ENCODE data around the gene TBC1D13. TPM values are rescaled to one million over a fixed set of nuclear protein-coding genes. Genes with fewer than 3 reads are reported as not detected.

Gene TBC1D13
- polyA plus RNA-seq, 1 donor from 2014 or later = 30.0 TPM

- Histone ChIP-seq H3F3A (ENCODE audit: insufficient read depth, low read length, poor library complexity, severe bottlenecking) (no peaks in the 10 kb centered on the region), H3K9me3 (ENCODE audit: low read length) (no peaks in the 10 kb centered on the region), H3K9me2 (ENCODE audit: insufficient read depth, low read length) (no peaks in the 10 kb centered on the region), H3K27me3 (ENCODE audit: insufficient read depth, low read depth, low read length) (no peaks in the 10 kb centered on the region), H3K36me3 (ENCODE audit: insufficient read depth, low read length) (no peaks in the 10 kb centered on the region), H2AFZ (ENCODE audit: low read depth, low read length) (no peak overlapping the region), H3K27ac (ENCODE audit: low read length) (no peak overlapping the region), H3K4me3 (ENCODE audit: low read length) (no peak overlapping the region), H4K20me1 (ENCODE audit: insufficient read depth) (no peaks in the 10 kb centered on the region), H3K9ac (ENCODE audit: low read length) (no peak overlapping the region), H3K79me2 (replicated peaks; ENCODE audit: insufficient read depth, low read length) (no peaks in the 10 kb centered on the region), H3K4me2 (ENCODE audit: low read length) (no peak overlapping the region)
- TF ChIP-seq SMC3 (conservative IDR thresholded peaks at IDR 0.05; ENCODE audit: poor library complexity) (no peak), MXI1 (conservative IDR thresholded peaks at IDR 0.05; ENCODE audit: poor library complexity, severe bottlenecking) (no peak), EZH2 (IDR thresholded peaks at IDR 0.05; ENCODE audit: borderline replicate concordance, insufficient read depth, low read length, poor library complexity, severe bottlenecking) (no peak), RAD21 (conservative IDR thresholded peaks at IDR 0.05) (no peak), EP300 (conservative IDR thresholded peaks at IDR 0.05; ENCODE audit: poor library complexity, severe bottlenecking) (no peak), TAF1 (IDR thresholded peaks at IDR 0.05; ENCODE audit: low read depth) (no peak), POLR2AphosphoS5 (IDR thresholded peaks at IDR 0.05) (no peak), REST (IDR thresholded peaks at IDR 0.05; ENCODE audit: borderline replicate concordance) (no peak)
- TF ChIP-seq, protein P1, sequence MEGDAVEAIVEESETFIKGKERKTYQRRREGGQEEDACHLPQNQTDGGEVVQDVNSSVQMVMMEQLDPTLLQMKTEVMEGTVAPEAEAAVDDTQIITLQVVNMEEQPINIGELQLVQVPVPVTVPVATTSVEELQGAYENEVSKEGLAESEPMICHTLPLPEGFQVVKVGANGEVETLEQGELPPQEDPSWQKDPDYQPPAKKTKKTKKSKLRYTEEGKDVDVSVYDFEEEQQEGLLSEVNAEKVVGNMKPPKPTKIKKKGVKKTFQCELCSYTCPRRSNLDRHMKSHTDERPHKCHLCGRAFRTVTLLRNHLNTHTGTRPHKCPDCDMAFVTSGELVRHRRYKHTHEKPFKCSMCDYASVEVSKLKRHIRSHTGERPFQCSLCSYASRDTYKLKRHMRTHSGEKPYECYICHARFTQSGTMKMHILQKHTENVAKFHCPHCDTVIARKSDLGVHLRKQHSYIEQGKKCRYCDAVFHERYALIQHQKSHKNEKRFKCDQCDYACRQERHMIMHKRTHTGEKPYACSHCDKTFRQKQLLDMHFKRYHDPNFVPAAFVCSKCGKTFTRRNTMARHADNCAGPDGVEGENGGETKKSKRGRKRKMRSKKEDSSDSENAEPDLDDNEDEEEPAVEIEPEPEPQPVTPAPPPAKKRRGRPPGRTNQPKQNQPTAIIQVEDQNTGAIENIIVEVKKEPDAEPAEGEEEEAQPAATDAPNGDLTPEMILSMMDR (IDR thresholded peaks at IDR 0.05; ENCODE audit: poor library complexity, severe bottlenecking) = no peak
These were observed 43.6 kb upstream of the TBC1D13 start for GRCh38 chr9:128743421-128743820.

GRCh38 chr9:128747241-128747640, 39.8 kb upstream of the TBC1D13 start:
- Histone ChIP-seq H3K79me2 (replicated peaks; ENCODE audit: insufficient read depth, low read length) (no peaks in the 10 kb centered on the region), H3K9me2 (ENCODE audit: insufficient read depth, low read length) (no peaks in the 10 kb centered on the region), H3K4me3 (ENCODE audit: low read length) (no peak overlapping the region), H3K4me2 (ENCODE audit: low read length) (no peak overlapping the region), H3K9me3 (ENCODE audit: low read length) (no peaks in the 10 kb centered on the region), H3F3A (ENCODE audit: insufficient read depth, low read length, poor library complexity, severe bottlenecking) (no peaks in the 10 kb centered on the region), H3K27me3 (ENCODE audit: insufficient read depth, low read depth, low read length) (no peaks in the 10 kb centered on the region), H3K9ac (ENCODE audit: low read length) (no peak overlapping the region), H3K27ac (ENCODE audit: low read length) (no peak overlapping the region), H4K20me1 (ENCODE audit: insufficient read depth) (no peaks in the 10 kb centered on the region), H3K36me3 (ENCODE audit: insufficient read depth, low read length) (no peaks in the 10 kb centered on the region), H2AFZ (ENCODE audit: low read depth, low read length) (no peak overlapping the region)
- TF ChIP-seq SMC3 (conservative IDR thresholded peaks at IDR 0.05; ENCODE audit: poor library complexity) (no peak), REST (IDR thresholded peaks at IDR 0.05; ENCODE audit: borderline replicate concordance) (no peak), EP300 (conservative IDR thresholded peaks at IDR 0.05; ENCODE audit: poor library complexity, severe bottlenecking) (no peak), TAF1 (IDR thresholded peaks at IDR 0.05; ENCODE audit: low read depth) (no peak), POLR2AphosphoS5 (IDR thresholded peaks at IDR 0.05) (no peak), RAD21 (conservative IDR thresholded peaks at IDR 0.05) (no peak), MXI1 (conservative IDR thresholded peaks at IDR 0.05; ENCODE audit: poor library complexity, severe bottlenecking) (no peak), EZH2 (IDR thresholded peaks at IDR 0.05; ENCODE audit: borderline replicate concordance, insufficient read depth, low read length, poor library complexity, severe bottlenecking) (no peak)
- TF ChIP-seq, protein P1 (IDR thresholded peaks at IDR 0.05; ENCODE audit: poor library complexity, severe bottlenecking) = no peak

Data from neural cell (in vitro differentiated cells).